Kidney glomerular epithelial cell (primary cell): ENCODE measurements around the gene GDF3.
A peak's percentile ranks its signal among the peaks of the same experiment; 100 is the strongest.
"Not testable (repeated sequence)": the region's sequence is repeated elsewhere in the genome, so short reads cannot be mapped to it uniquely, and the experiment has no call there.

ENCODE experiments used
- DNase-seq: peaks from one replicate; lab custom pipeline; 2025; lab: John Stamatoyannopoulos, UW

GDF3 gene

DNA sequence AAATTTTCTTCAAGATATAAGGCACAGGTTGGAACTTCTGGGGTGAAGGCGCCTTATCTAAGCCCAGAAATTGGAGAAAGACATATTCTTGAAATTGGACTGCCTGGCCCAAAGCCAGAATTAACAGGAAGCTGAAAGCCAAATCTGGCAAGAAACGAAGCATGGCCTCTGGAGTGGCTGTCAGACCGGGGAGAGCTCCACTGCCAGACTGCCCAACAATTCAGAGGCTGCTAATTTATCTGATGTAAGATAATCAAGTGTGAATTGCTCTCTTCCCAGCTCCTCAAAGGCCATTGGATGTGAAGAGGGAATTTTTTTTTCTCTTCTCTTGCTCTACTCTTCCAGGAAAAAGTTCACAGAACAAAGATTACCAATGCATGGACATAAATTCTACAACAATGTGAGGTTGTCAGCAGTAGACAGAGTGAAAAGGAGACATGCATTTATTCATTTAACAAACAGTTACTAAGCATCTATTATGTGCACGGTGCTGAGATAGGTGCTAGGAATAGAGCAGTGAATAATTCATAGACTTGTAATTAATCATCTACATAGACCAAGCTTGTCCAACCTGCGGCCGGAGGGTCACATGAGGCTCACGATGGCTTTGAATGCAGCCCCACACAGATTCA lies at the start of gene GDF3:
Gene GDF3, minus strand, starts transcription at position 210 of the 632 bp plus-strand sequence. Its CDS starts 47 bp downstream, at position 163.
- DNase-seq: no peak

- no peak for DNase-seq
These were observed 37.4 kb upstream of the GDF3 start for GRCh38 chr12:7732993-7733392.

GRCh38 chr12:7731486-7731885 lies 35.9 kb upstream of the GDF3 start:
- no peak for DNase-seq

DNA sequence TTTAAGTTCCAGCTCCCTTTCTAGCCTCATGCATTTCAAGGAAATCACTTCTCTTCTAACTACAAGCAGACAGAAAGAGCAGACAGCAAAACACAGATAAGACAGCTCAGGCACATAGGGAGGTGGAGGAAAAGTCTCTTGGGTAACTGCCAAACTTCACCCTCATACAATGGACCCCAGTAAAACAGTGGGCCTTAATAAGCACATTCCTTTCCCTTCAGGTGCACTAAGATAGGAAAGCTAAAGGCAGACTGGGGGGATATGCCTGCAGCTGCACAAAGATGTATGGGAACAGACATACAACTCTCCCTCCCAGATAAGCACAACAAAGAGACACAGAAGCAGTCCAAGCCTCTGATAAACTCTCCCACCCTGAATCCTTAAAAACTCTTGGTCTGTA lies 35.4 kb upstream of the GDF3 start:
- not testable (repeated sequence) for DNase-seq

GRCh38 chr12:7729746-7730145 lies 34.2 kb upstream of the GDF3 start:
- DNase-seq: no peak

DNA sequence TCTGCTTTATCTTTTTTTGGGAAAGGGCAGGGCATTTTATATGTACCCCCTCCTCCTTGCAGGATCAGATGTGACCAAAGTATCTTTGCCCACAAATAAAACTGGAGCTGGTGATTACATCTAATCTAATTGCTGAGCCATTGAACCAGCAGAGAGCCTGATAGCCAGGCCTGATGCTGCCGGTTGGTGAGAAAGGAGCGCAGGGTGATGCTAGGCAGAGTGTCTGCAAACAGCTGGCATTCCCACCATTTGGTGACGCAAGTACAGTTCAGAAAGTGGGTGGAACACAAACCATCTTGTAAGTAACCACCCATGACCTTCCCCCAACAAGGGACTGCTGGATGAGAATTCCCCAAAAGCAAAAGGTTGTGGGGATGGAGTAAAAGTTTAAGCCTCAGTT lies 28.4 kb upstream of the GDF3 start:
- DNase-seq: no peak

GRCh38 chr12:7719946-7720730 lies 24.6 kb upstream of the GDF3 start:
- DNase-seq: no peak

DNA sequence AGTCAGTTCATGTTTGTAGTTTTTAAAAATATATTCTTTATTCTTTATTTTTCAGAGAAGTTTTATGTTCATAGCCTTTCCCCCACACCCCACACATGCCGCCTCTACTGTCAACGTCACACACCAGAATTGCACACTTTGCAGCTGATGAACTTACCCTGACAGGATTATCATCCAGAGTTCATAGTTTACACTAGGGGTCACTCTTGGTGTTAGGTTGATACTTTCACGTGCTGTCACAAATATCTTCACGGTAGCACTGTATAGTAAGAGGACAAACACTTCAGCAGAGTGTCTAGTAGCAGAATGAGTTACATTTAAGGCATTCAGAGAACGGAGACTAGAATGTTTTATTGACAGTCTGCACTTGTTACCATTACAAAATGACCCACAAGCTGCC lies 20.8 kb upstream of the GDF3 start:
- no peak for DNase-seq

DNA sequence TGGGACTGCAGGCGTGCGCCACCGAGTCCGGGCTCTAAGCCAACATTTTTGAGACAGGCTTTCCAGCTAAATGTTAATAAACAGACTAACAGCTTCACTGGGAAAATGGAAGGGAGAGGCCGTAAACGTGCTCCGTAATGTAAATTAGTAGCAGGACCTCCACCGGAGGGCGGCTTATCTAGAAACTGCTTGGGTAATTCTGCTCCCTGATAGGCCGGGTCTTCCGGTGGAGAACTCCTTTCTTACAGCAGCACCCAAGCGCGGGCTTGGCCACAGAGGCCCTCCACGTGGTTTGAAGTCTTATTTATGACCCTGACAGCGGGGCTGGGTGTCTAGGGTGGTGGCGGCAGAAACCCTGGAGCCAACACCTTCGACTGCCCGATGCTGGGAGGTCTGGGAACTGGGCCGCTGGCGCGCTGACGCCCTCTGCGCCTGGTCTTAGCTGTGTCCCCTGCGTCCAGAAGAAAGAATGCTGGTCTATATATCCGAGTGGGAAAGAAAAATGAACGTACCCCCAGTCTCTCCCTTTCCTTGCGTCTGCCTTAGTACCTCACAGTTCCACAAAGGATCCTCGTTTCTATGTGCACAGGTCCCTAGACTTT lies 17.4 kb upstream of the GDF3 start:
- DNase-seq: no peak

GRCh38 chr12:7711133-7711532 lies 15.6 kb upstream of the GDF3 start, which contains the start of gene DPPA3:
Gene DPPA3 (plus strand): TSS chr12:7711433. CDS start chr12:7711571, 138 bp downstream.
- no peak for DNase-seq

DNA sequence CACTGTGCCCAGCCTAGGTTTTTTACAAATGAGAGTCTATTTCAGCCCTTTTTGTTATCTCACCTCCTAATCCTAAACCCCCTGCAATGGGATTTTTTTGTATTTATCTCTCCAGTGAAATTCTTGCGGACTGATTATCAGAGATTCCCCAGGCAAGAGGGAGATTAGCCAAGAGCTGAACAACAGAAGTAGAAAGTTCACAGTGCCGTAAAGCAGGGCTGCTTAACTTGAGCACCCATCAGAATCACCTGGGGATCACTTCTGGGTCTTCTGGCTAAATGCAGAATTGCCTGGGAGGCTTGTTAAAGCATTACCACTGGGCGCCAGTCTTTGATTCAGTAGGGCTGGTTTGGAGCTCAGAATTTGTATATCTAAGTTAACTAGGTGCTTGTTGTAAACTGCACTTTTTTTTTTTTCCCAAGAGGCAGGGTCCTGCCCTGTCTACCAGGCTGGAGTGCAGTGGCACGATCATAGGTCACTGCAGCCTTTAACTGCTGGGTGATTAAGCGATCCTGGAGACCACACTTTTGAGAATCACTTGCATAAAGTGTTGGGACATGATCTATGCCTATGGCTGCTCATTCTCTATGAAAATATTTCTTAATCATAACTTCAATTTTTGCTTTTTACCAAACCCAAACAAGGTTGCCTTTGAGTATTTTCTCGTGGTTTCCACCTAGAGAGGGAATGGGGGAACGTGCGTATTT lies 14.5 kb upstream of the GDF3 start:
- DNase-seq: no peak

GRCh38 chr12:7705846-7706245 lies 10.3 kb upstream of the GDF3 start:
- no peak for DNase-seq

GRCh38 chr12:7695237-7695560 lies 376 bp downstream of the GDF3 start:
- no peak for DNase-seq

DNA sequence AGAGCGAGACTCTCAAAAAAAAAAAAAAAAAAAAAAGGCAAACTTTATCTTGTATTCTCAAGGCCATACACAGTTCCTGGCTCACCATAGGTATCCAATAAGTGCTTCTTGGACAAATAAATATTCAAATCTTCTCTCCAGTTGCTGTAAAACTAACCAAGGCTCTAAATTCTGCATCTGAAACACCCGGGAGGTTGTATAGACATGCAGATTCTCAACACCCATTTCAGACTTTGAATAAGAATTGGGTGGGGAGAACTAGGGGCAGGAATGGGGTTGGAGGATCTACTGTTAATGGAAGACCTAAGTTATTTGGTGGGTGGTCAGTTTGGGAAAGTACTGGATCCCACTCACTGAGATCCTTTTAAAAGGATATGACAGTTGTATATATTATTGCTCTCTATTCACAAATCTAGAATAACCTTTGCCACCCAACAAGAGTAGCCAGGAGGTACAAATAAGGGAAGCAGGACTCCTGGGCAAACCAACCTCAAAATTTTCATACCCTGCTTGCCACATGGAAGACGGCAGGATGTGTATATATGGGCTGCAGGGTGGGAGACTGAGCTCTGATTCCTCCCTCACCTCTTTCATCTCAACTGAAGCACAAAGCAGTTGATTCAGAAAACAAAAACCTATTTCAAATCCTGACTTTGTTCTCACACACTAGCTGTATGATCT lies 879 bp downstream of the GDF3 start:
- no peak for DNase-seq

DNA sequence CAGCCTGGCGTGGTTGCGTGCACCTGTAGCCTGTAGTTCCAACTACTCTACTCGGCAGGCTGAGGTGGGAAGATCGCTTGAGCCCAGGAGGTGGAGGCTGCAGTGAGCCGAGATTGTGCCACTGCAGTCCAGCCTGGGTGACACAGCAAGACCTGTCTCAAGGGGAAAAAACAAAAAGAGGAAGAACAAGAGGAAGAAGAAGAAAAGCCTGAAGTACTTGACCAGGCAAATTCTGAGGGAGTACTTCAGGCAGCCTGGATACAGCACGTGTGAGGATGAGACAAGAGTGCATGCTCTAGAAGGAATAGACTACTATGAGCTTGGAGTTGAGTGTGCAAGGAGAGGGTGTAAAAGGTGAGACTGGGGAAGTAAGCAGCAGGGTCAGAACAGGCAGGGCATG lies 1.8 kb downstream of the GDF3 start:
- no peak for DNase-seq

GRCh38 chr12:7681535-7681934 lies 14.0 kb downstream of the GDF3 start:
- no peak for DNase-seq

DNA sequence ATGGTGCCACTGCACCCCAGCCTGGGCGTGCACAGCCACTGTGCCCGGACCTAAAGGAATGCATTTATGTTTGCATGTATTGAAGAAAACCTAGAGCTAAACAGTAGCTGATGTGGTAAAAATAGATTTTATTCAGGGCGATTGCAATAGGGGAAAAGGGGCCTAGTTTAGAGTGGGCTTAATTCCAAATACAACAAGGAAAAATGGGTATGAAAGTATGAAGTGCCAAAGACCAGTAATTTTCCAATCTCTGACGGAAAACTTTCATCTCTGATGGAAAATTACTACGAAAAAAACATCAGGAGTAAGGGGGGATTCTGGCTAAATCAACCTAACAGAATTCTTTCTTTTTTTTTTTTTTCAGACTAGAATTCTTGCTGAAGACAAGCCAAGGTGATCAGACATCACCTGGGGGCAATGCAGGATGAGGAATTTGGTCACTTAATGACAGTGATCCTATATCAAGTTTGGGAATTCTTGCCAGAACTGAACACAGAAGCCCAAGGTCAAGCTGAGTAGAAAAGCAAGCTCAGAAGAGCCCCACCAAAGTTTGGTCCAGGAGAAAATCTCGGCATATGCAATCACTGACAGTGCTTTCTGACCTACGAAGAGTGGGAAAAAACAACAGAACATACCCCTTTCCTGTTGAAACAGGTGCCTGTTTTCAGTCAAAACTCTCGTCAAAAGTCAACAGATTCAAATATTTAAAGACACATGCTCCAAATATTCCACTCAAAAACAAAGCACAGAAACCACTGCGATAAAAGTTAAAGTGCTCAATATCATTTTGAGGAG lies 16.1 kb downstream of the GDF3 start:
- no peak for DNase-seq

GRCh38 chr12:7678744-7679143 lies 16.8 kb downstream of the GDF3 start:
- DNase-seq: no peak

DNA sequence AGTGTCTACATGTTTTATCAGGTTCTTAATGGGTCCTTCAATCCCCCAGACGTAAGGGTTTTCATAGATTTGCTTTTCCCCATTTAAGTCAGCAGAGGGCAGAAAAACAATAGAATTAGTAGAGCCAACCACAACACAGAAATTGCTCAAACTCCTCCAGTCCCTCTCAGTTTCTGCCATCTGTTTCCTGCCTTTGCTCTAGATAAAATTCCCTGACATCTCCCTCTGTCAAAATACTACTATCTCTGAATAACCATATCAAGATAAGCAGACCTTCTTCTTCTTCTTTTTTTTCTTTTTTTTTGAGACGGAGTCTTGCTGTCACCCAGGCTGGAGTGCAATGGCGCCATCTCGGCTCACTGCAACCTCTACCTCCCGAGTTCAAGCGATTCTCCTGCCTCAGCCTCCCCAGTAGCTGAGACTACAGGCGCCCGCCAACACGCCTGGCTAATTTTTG lies 18.1 kb downstream of the GDF3 start:
- DNase-seq: peak; percentile 4

DNA sequence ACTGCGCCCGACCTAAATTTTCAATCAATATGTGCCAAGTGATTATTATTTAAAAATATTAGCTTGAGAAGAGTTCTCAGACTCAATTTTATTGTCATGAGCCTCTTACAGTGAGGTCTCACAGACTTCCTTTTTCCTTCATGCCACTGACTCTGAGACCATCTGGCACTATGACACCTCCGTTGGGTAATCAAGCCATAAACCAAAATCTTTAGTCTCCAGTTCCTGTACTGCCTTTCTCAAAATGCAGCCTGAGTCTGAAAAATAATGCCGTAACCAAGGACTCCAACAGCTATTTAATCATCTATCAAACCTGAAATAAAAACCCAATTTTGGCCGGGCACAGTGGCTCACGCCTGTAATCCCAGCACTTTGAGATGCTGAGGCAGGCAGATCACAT lies 20.1 kb downstream of the GDF3 start:
- not testable (repeated sequence) for DNase-seq

- DNase-seq: no peak
These were observed 27.4 kb downstream of the GDF3 start for GRCh38 chr12:7668171-7668570.
